Psoas muscle (tissue), 8 donors: Measurements from ENCODE around the gene KAZN. TPM values are rescaled to one million over a fixed set of nuclear protein-coding genes. Genes with fewer than 3 reads are reported as not detected.

ENCODE experiments used
- ATAC-seq, 4 donors: fragments of 200-7000 bp; cut with Tn5 transposase; one replicate each; pipeline ENCODE4 v1.9.1; 2020; ENCODE audit warnings: moderate library complexity in 3 of 4, mild to moderate bottlenecking in 2 of 4
- DNase-seq, 2 donors: peaks; one replicate each; pipeline ENCODE4 v3.0.0-alpha.2; 2020
- H3K27ac ChIP-seq: fragments of 200-600 bp; one replicate; pipeline ENCODE4 v1.8.0; 2022
- H3K27me3 ChIP-seq, 3 donors: fragments of 200-600 bp in 1 of 3; one replicate each; pipeline versions ENCODE4 v1.6.1 to v1.8.0; 2013 to 2022; ENCODE audit warnings: low read length in 2 of 3, mild to moderate bottlenecking in 2 of 3, moderate library complexity in 1 of 3; ENCODE audit not compliant: insufficient read depth in 3 of 3
- H3K36me3 ChIP-seq, 2 donors: fragments of 200-600 bp in 1 of 2; one replicate each; pipeline versions ENCODE4 v1.6.1 to v1.8.0; 2013 to 2022; ENCODE audit warnings: low read depth in 1 of 2, mild to moderate bottlenecking in 1 of 2, moderate library complexity in 1 of 2; ENCODE audit not compliant: insufficient read depth in 1 of 2
- H3K4me1 ChIP-seq: fragments of 200-600 bp; one replicate; pipeline ENCODE4 v1.8.0; 2022
- H3K4me3 ChIP-seq: fragments of 200-600 bp; one replicate; pipeline ENCODE4 v1.8.0; 2022; ENCODE audit warnings: mild to moderate bottlenecking
- H3K9me3 ChIP-seq: fragments of 200-600 bp; one replicate; pipeline ENCODE4 v1.8.0; 2022
- CTCF ChIP-seq: fragments of 200-600 bp; IDR thresholded peaks from one replicate; pipeline ENCODE4 v1.8.0; 2022; ENCODE audit warnings: antibody characterized with exemption
- WGBS, 3 donors: extraction: QIAGEN DNeasy Blood & Tissue Kit; methylation state at CpG; one replicate each; pipeline versions ENCODE4 v1.1.6 to v1.1.7; 2013; 5-methylcytosine and 5-hydroxymethylcytosine counted together
- intact Hi-C, 2 donors: fragments of 100-400 bp; cut with DNase I; formaldehyde crosslinking; loops; one replicate each; pipeline versions ENCODE4 v1.11.0 to v1.14.2; 2022
- polyA plus RNA-seq, 3 donors: library from polyadenylated mRNA; stranded (reverse); fragments of 200-250 nt; gene quantifications; one replicate each; pipeline ENCODE4 v1.2.3, GENCODE V29; 2013
- total RNA-seq, 4 donors: library from RNA; stranded (reverse); fragmentation: NEBNext Ultra II Directional in 2 of 4; extraction: Animal tissue kit (Norgen Biotek cat#: 25700) in 2 of 4; gene quantifications; one replicate each; pipeline versions ENCODE4 v1.2.1 to v1.2.4, GENCODE V29; 2021 to 2023
- donor health status: healthy with polysubstance abuse.
- donor health status: DM: no; HTN: no; CAD: no; lungs with moderate emphysema.
- donor health status: Bipolar disorder and iron deficiency.
- donor health status: healthy.
- donor health status: DM: yes; HTN: yes; CAD: no.
- donor health status: DM: no; HTN: no; CAD: no.
- donor health status: DM: no; HTN: no; CAD: no.
- donor health status: DM: yes; HTN: yes; CAD: no.

The KAZN gene
- total and polyA plus RNA-seq, 7 donors, result 0.23 to 2.3 (median 0.97) TPM

- TF ChIP-seq CTCF, result no peak
- Histone ChIP-seq H3K27me3 (no peaks in the 10 kb centered on the region), H3K36me3 (no peaks in the 10 kb centered on the region), H3K4me1 (no peaks in the 10 kb centered on the region), H3K27ac (no peak overlapping the region), H3K4me3 (no peak overlapping the region), H3K9me3 (no peaks in the 10 kb centered on the region)
- intact Hi-C loops, result no loop called here
- DNase-seq (no peak), ATAC-seq (no peak)
- 90 to 95% (median 93%) methylated on average over 5 of the region's 5 CpGs for WGBS, 3 donors
These were observed 107.3 kb downstream of the KAZN start for GRCh38 chr1:14705824-14706223.

GRCh38 chr1:14706631-14707030, 108.1 kb downstream of the KAZN start:
- no peak for ATAC-seq
- no peaks in the 10 kb centered on the region for H3K9me3 ChIP-seq
- H3K36me3 ChIP-seq, result no peaks in the 10 kb centered on the region
- DNase-seq, result no peak
- H3K27ac ChIP-seq, result no peak overlapping the region
- no peak for TF ChIP-seq CTCF
- H3K4me3 ChIP-seq, result no peak overlapping the region
- H3K4me1 ChIP-seq, result no peaks in the 10 kb centered on the region
- WGBS, 3 donors, result 70 to 89% (median 82%) methylated on average over 5 of the region's 5 CpGs
- intact Hi-C loops, result no loop called here
- H3K27me3 ChIP-seq, result no peaks in the 10 kb centered on the region

GRCh38 chr1:14707531-14708445, 109.3 kb downstream of the KAZN start:
- Histone ChIP-seq H3K9me3 (no peaks in the 10 kb centered on the region), H3K36me3 (no peaks in the 10 kb centered on the region), H3K4me1 (no peaks in the 10 kb centered on the region), H3K4me3 (no peak overlapping the region), H3K27me3 (no peaks in the 10 kb centered on the region), H3K27ac (no peak overlapping the region)
- intact Hi-C loops, result no loop called here
- no peak for TF ChIP-seq CTCF
- ATAC-seq, result no peak
- WGBS, 3 donors, result 44 to 58% (median 44%) methylated on average over 16 of the region's 16 CpGs
- DNase-seq, result no peak

GRCh38 chr1:14710331-14710730, 111.8 kb downstream of the KAZN start:
- intact Hi-C loops, result no loop called here
- no peaks in the 10 kb centered on the region for H3K4me1 ChIP-seq
- no peak for ATAC-seq
- H3K4me3 ChIP-seq, result no peak overlapping the region
- no peak overlapping the region for H3K27ac ChIP-seq
- no peak for DNase-seq
- no peaks in the 10 kb centered on the region for H3K27me3 ChIP-seq
- H3K36me3 ChIP-seq, result no peaks in the 10 kb centered on the region
- H3K9me3 ChIP-seq, result no peaks in the 10 kb centered on the region
- 94 to 98% (median 96%) methylated on average over 6 of the region's 6 CpGs for WGBS, 3 donors
- no peak for TF ChIP-seq CTCF
